ENCODE measurements around the gene DHX30. TPM values are rescaled to one million over a fixed set of nuclear protein-coding genes. Genes with fewer than 3 reads are reported as not detected.

Gene DHX30
- total and polyA plus RNA-seq, 9 of the 15 experiments (the other 6 are each of a cell fraction or from before 2014, with no cell fraction given): 12.3 to 158 (median 79.0) TPM

- TF ChIP-seq PBX2 (CRISPR knock-in tag; IDR thresholded peaks at IDR 0.05; ENCODE audit: low read depth) (no peak), PBX2 (tag; conservative IDR thresholded peaks at IDR 0.05; ENCODE audit: low read depth) (no peak), NUFIP1 (IDR thresholded peaks at IDR 0.05; ENCODE audit: partially characterized antibody) (no peak), PHF20 (IDR thresholded peaks at IDR 0.05; ENCODE audit: partially characterized antibody) (no peak), ZNF707 (CRISPR knock-in tag; conservative IDR thresholded peaks at IDR 0.05) (no peak), ZSCAN32 (CRISPR knock-in tag; IDR thresholded peaks at IDR 0.05) (no peak), KDM4B (IDR thresholded peaks at IDR 0.05; ENCODE audit: borderline replicate concordance in 2 of 2, low read depth in 1 of 2) (no peak), KLF13 (tag; IDR thresholded peaks at IDR 0.05; ENCODE audit: borderline replicate concordance, low read depth) (peak; percentile 100), MEF2A (IDR thresholded peaks at IDR 0.05; ENCODE audit: control insufficient read depth, low read depth, low read length) (no peak), SPI1 (IDR thresholded peaks at IDR 0.05; ENCODE audit: borderline replicate concordance, low read depth, low read length) (no peak), CEBPG (CRISPR knock-in tag; IDR thresholded peaks at IDR 0.05) (no peak), CEBPG (tag; conservative IDR thresholded peaks at IDR 0.05 in 1 of 2, IDR thresholded peaks at IDR 0.05 in 1 of 2) (no peak), GABPB1 (CRISPR knock-in tag; IDR thresholded peaks at IDR 0.05) (no peak), CTCF (IDR thresholded peaks at IDR 0.05 in 2 of 3, conservative IDR thresholded peaks at IDR 0.05 in 1 of 3; ENCODE audit: insufficient read depth in 2 of 3, low read depth in 1 of 3, low read length in 3 of 3) (no peak), SAFB (IDR thresholded peaks at IDR 0.05; ENCODE audit: borderline replicate concordance, low read depth, low read length) (no peak), ETS1 (conservative IDR thresholded peaks at IDR 0.05; ENCODE audit: control insufficient read depth, low read depth, low read length) (no peak), GTF2E2 (tag; IDR thresholded peaks at IDR 0.05) (no peak), ZFP36 (IDR thresholded peaks at IDR 0.05; ENCODE audit: low read depth, low read length, partially characterized antibody) (no peak), RAD21 (CRISPR knock-in tag; conservative IDR thresholded peaks at IDR 0.05 in 1 of 2, IDR thresholded peaks at IDR 0.05 in 1 of 2) (peak in 1 of 2 experiments; percentile 9; a peak in 1 of 4 replicates), E2F5 (CRISPR knock-in tag; IDR thresholded peaks at IDR 0.05) (no peak), TEAD4 (IDR thresholded peaks at IDR 0.05; ENCODE audit: low read length) (peak; percentile 52), TEAD4 (CRISPR knock-in tag; IDR thresholded peaks at IDR 0.05; ENCODE audit: borderline replicate concordance) (no peak), ZNF324 (CRISPR knock-in tag; IDR thresholded peaks at IDR 0.05) (no peak)
Measured at GRCh38 chr3:47871389-47871788, 68.5 kb downstream of the DHX30 start (continued).
